H9 (cell line): ENCODE measurements around the gene OSBPL2. TPM values are rescaled to one million over a fixed set of nuclear protein-coding genes. Genes with fewer than 3 reads are reported as not detected.
A peak's percentile ranks its signal among the peaks of the same experiment; 100 is the strongest.

ENCODE experiments used
- DNase-seq: peaks from one replicate; pipeline ENCODE4 v3.0.0-alpha.2; 2017
- H2AFZ ChIP-seq: one replicate; pipeline ENCODE4 v1.6.1; 2013; ENCODE audit warnings: mild to moderate bottlenecking, low read length, control low read depth, moderate library complexity
- H2AK5ac ChIP-seq: 2 replicates; pipeline ENCODE4 v1.6.1; 2013; ENCODE audit warnings: low read length, control low read depth, mixed read lengths; ENCODE audit not compliant: insufficient read length
- H2BK120ac ChIP-seq: one replicate; pipeline ENCODE4 v1.6.1; 2013; ENCODE audit warnings: low read depth, mild to moderate bottlenecking, low read length, control low read depth, inconsistent platforms; ENCODE audit not compliant: poor library complexity, severe bottlenecking
- H2BK12ac ChIP-seq: 2 replicates; pipeline ENCODE4 v1.6.1; 2013; ENCODE audit warnings: low read length, control low read depth, mixed read lengths, low read depth; ENCODE audit not compliant: insufficient read length
- H2BK15ac ChIP-seq: 2 replicates; pipeline ENCODE4 v1.6.1; 2013; ENCODE audit warnings: low read depth, low read length, control low read depth
- H2BK20ac ChIP-seq: one replicate; pipeline ENCODE4 v1.6.1; 2013; ENCODE audit warnings: low read depth, mild to moderate bottlenecking, low read length, control low read depth, inconsistent platforms; ENCODE audit not compliant: poor library complexity, severe bottlenecking
- H2BK5ac ChIP-seq: 2 replicates; pipeline ENCODE4 v1.6.1; 2013; ENCODE audit warnings: low read length, control low read depth, mixed read lengths; ENCODE audit not compliant: insufficient read length
- H3K14ac ChIP-seq: 2 replicates; pipeline ENCODE4 v1.6.1; 2013; ENCODE audit warnings: low read length, control low read depth; ENCODE audit not compliant: insufficient read depth
- H3K18ac ChIP-seq: 2 replicates; pipeline ENCODE4 v1.6.1; 2013; ENCODE audit warnings: low read depth, mild to moderate bottlenecking, mixed read lengths, low read length, control low read depth; ENCODE audit not compliant: insufficient read length
- H3K23ac ChIP-seq: 2 replicates; pipeline ENCODE4 v1.6.1; 2013; ENCODE audit warnings: low read length, control low read depth, mixed read lengths, low read depth; ENCODE audit not compliant: insufficient read length
- H3K23me2 ChIP-seq: 2 replicates; pipeline ENCODE4 v1.6.1; 2013; ENCODE audit warnings: low read depth, mild to moderate bottlenecking, mixed read lengths, low read length, control low read depth; ENCODE audit not compliant: insufficient read length, poor library complexity, severe bottlenecking
- H3K27ac ChIP-seq: 2 replicates; pipeline ENCODE4 v1.5.1; 2013; ENCODE audit warnings: low read length, control low read depth, mixed read lengths, low read depth; ENCODE audit not compliant: insufficient read length
- H3K27me3 ChIP-seq: 2 replicates; pipeline ENCODE4 v1.6.1; 2013; ENCODE audit warnings: low read length, control low read depth, inconsistent platforms; ENCODE audit not compliant: insufficient read depth
- H3K4ac ChIP-seq: 2 replicates; pipeline ENCODE4 v1.6.1; 2013; ENCODE audit warnings: low read depth, mild to moderate bottlenecking, control low read depth, inconsistent platforms, low read length, moderate library complexity
- H3K4me1 ChIP-seq: 2 replicates; pipeline ENCODE4 v1.6.1; 2013; ENCODE audit warnings: low read length, control low read depth, inconsistent platforms; ENCODE audit not compliant: insufficient read depth
- H3K4me2 ChIP-seq: 2 replicates; pipeline ENCODE4 v1.6.1; 2013; ENCODE audit warnings: low read length, control low read depth, mixed read lengths; ENCODE audit not compliant: insufficient read length, insufficient read depth
- H3K56ac ChIP-seq: 2 replicates; pipeline ENCODE4 v1.6.1; 2013; ENCODE audit warnings: low read depth, mild to moderate bottlenecking, mixed read lengths, low read length, control low read depth; ENCODE audit not compliant: insufficient read length
- H3K79me1 ChIP-seq: 2 replicates; pipeline ENCODE4 v1.6.1; 2013; ENCODE audit warnings: low read depth, mild to moderate bottlenecking, moderate library complexity, low read length, control low read depth, inconsistent platforms; ENCODE audit not compliant: insufficient read depth, poor library complexity, severe bottlenecking
- H3K79me2 ChIP-seq: 2 replicates; pipeline ENCODE4 v1.6.1; 2013; ENCODE audit warnings: low read length, control low read depth, inconsistent platforms; ENCODE audit not compliant: insufficient read depth
- H3K9ac ChIP-seq: 2 replicates; pipeline ENCODE4 v1.6.1; 2013; ENCODE audit warnings: low read length, control low read depth, mixed read lengths; ENCODE audit not compliant: insufficient read length; ENCODE audit errors: extremely low read depth
- H3K9me3 ChIP-seq: one replicate; pipeline ENCODE4 v1.6.1; 2013; ENCODE audit warnings: low read depth, low read length, inconsistent platforms; ENCODE audit not compliant: control insufficient read depth
- H3T11ph ChIP-seq: one replicate; pipeline ENCODE4 v1.6.1; 2013; ENCODE audit warnings: mild to moderate bottlenecking, low read length, control low read depth, inconsistent platforms
- H4K20me1 ChIP-seq: one replicate; pipeline ENCODE4 v1.6.1; 2013; ENCODE audit not compliant: control insufficient read depth, insufficient read length, insufficient read depth
- H4K5ac ChIP-seq: 2 replicates; pipeline ENCODE4 v1.6.1; 2013; ENCODE audit warnings: low read depth, mild to moderate bottlenecking, mixed read lengths, low read length, control low read depth; ENCODE audit not compliant: insufficient read length
- H4K8ac ChIP-seq: replicated peaks from 2 replicates; pipeline ENCODE4 v1.6.1; 2013; ENCODE audit warnings: low read length, control low read depth, mixed read lengths, low read depth; ENCODE audit not compliant: insufficient read length
- H4K91ac ChIP-seq: 2 replicates; pipeline ENCODE4 v1.6.1; 2013; ENCODE audit warnings: low read depth, mild to moderate bottlenecking, moderate library complexity, mixed read lengths, low read length, control low read depth; ENCODE audit not compliant: insufficient read length
- H3K27ac Mint-ChIP-seq, 3 experiments: 2 replicates in 2 of 3; 3 replicates in 1 of 3; pipeline ENCODE4 v1.8.0; 2020 to 2021; ENCODE audit warnings: mixed read lengths in 3 of 3, mild to moderate bottlenecking in 1 of 3, moderate library complexity in 1 of 3
- H3K27me3 Mint-ChIP-seq: 2 replicates; pipeline ENCODE4 v1.8.0; 2021; ENCODE audit warnings: low read depth, mild to moderate bottlenecking, moderate library complexity, mixed read lengths
- H3K36me3 Mint-ChIP-seq, 3 experiments: 2 replicates in 2 of 3; 3 replicates in 1 of 3; pipeline ENCODE4 v1.8.0; 2020 to 2021; ENCODE audit warnings: low read depth in 3 of 3, mixed read lengths in 3 of 3; ENCODE audit not compliant: insufficient read depth in 1 of 3
- H3K4me1 Mint-ChIP-seq, 2 experiments: 2 replicates each; pipeline ENCODE4 v1.8.0; 2020; ENCODE audit warnings: mixed read lengths in 2 of 2
- H3K4me3 Mint-ChIP-seq, 2 experiments: 2 replicates in 1 of 2; 3 replicates in 1 of 2; pipeline ENCODE4 v1.8.0; 2020 to 2021; ENCODE audit warnings: mild to moderate bottlenecking in 2 of 2, mixed read lengths in 2 of 2, moderate library complexity in 1 of 2
- H3K9me3 Mint-ChIP-seq, 2 experiments: 2 replicates in 1 of 2; 3 replicates in 1 of 2; pipeline ENCODE4 v1.8.0; 2020; ENCODE audit warnings: mild to moderate bottlenecking in 2 of 2, mixed read lengths in 2 of 2, moderate library complexity in 1 of 2
- CTCF ChIP-seq: fragments of 200-600 bp; sonication (generic); conservative IDR thresholded peaks from 3 replicates; pipeline ENCODE4 v1.8.0; 2021; ENCODE audit warnings: antibody characterized with exemption, mild to moderate bottlenecking
- WGBS: extraction: QIAGEN DNeasy Blood & Tissue Kit; methylation state at CpG from one replicate; pipeline ENCODE4 v1.1.7; 2013; ENCODE audit warnings: missing lambda C conversion rate, low lambda C conversion rate, mixed read lengths; ENCODE audit not compliant: insufficient read length; ENCODE audit errors: extremely low coverage; 5-methylcytosine and 5-hydroxymethylcytosine counted together
- total RNA-seq: library from RNA; stranded (reverse); gene quantifications from 2 replicates; pipeline ENCODE4 v1.2.1, GENCODE V29; 2021

The OSBPL2 gene
- total RNA-seq, 1 experiment from 2014 or later = 47.3 TPM

GRCh38 chr20:62303062-62303339 lies 64.7 kb downstream of the OSBPL2 start:
- H3K4me3 Mint-ChIP-seq = peak overlapping the region; percentile 90 to 96

More at GRCh38 chr20:62303062-62303339, 64.7 kb downstream of the OSBPL2 start:
- Histone ChIP-seq H2BK12ac (no peak overlapping the region), H3K14ac (peak overlapping the region; percentile 63; the same call in 1 of the 2 replicates), H3K56ac (no peak overlapping the region), H3K79me1 (no peaks in the 10 kb centered on the region), H3T11ph (no peak overlapping the region), H3K4me1 (no peaks in the 10 kb centered on the region; the same call in 1 of the 2 replicates), H2BK15ac (no peak overlapping the region), H2BK20ac (no peak overlapping the region), H3K27me3 (no peaks in the 10 kb centered on the region), H2AFZ (no peak overlapping the region), H3K18ac (no peak overlapping the region), H3K9me3 (no peaks in the 10 kb centered on the region), H2BK120ac (no peak overlapping the region), H3K23ac (no peak overlapping the region), H3K9ac (peak overlapping the region; percentile 67), H3K23me2 (peaks cover 7% of the 10 kb centered on the region), H4K5ac (no peak overlapping the region), H4K20me1 (no peaks in the 10 kb centered on the region), H4K91ac (no peak overlapping the region), H2AK5ac (no peak overlapping the region), H2BK5ac (no peak overlapping the region), H3K4ac (no peak overlapping the region), H4K8ac (no peak overlapping the region), H3K79me2 (peaks cover 18% of the 10 kb centered on the region; the same call in 1 of the 2 replicates), H3K27ac (no peak overlapping the region), H3K4me2 (peak overlapping the region; percentile 63)
- Mint-ChIP-seq H3K4me1 (peaks cover 14 to 22% of the 10 kb centered on the region in 2 experiments), H3K27ac (no peak overlapping the region), H3K36me3 (peaks cover 18 to 45% (median 41%) of the 10 kb centered on the region in 3 experiments), H3K27me3 (no peaks in the 10 kb centered on the region), H3K9me3 (no peaks in the 10 kb centered on the region)
- no peak for TF ChIP-seq CTCF
- WGBS = no CpG with 5 or more reads among the region's 39 CpGs
- DNase-seq = no peak
